ENCODE measurements around the gene ZDHHC16. TPM values are rescaled to one million over a fixed set of nuclear protein-coding genes. Genes with fewer than 3 reads are reported as not detected.

Gene ZDHHC16
- total RNA-seq, 4 donors from 2014 or later: 25.6 to 38.3 (median 28.4) TPM

DNA sequence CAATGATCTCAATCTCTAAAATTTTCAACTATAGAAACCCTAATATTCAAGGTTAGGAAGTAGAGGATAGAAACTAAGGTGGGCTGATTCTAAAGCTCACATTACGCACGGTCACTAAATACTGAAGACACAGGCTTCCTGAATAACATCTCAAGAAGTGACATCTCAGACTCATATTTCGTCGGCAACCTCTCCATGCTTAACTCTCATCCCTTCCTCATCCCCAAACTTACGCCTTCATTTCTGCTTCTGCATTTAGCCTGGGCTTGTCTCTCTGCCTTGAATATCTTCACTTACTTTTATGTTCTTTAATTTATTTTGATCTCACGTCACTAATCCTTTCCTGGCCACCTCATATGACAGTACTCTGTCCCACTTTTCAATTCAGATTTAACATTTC lies 10.8 kb upstream of the ZDHHC16 start:
- no peak for TF ChIP-seq POLR2A (IDR thresholded peaks at IDR 0.05)
- TF ChIP-seq, protein P1, sequence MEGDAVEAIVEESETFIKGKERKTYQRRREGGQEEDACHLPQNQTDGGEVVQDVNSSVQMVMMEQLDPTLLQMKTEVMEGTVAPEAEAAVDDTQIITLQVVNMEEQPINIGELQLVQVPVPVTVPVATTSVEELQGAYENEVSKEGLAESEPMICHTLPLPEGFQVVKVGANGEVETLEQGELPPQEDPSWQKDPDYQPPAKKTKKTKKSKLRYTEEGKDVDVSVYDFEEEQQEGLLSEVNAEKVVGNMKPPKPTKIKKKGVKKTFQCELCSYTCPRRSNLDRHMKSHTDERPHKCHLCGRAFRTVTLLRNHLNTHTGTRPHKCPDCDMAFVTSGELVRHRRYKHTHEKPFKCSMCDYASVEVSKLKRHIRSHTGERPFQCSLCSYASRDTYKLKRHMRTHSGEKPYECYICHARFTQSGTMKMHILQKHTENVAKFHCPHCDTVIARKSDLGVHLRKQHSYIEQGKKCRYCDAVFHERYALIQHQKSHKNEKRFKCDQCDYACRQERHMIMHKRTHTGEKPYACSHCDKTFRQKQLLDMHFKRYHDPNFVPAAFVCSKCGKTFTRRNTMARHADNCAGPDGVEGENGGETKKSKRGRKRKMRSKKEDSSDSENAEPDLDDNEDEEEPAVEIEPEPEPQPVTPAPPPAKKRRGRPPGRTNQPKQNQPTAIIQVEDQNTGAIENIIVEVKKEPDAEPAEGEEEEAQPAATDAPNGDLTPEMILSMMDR (IDR thresholded peaks at IDR 0.05): no peak

DNA sequence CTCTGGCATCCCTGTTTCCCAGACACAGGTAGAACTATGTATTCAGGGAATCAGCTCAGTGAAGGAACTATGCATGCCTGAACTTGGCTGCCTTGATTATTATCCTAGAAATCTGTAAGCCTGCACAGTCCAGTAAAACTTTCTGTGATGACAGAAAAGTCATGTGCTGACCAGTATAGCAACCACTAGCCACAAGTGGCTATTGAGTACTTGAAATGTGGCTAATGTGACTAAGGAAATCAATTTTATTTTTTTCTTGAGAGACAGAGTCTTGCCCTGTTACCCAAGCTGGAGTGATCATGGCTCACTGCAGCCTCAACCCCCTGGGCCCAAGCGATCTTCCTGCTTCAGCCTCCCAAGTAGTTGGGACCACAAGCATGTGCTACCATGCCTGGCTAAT lies 3.7 kb upstream of the ZDHHC16 start:
- H3K9me3 ChIP-seq: no peaks in the 10 kb centered on the region
- peaks cover 0 to 16% (median 12%) of the 10 kb centered on the region in 4 donors for H3K4me1 ChIP-seq
- H3K4me3 ChIP-seq: no peak overlapping the region
- H3K27me3 ChIP-seq: no peaks in the 10 kb centered on the region
- no peak overlapping the region for H3K27ac ChIP-seq
- TF ChIP-seq POLR2A (IDR thresholded peaks at IDR 0.05): no peak
- TF ChIP-seq, protein P1 (IDR thresholded peaks at IDR 0.05): no peak
- DNase-seq: no peak
- H3K36me3 ChIP-seq: peaks cover 0 to 46% (median 0%) of the 10 kb centered on the region in 3 donors

More for the DNA sequence above, 10.8 kb upstream of the ZDHHC16 start:
- Histone ChIP-seq H3K9me3 (no peaks in the 10 kb centered on the region), H3K27me3 (no peaks in the 10 kb centered on the region), H3K27ac (no peak overlapping the region), H3K4me3 (no peak overlapping the region), H3K36me3 (peaks cover 0 to 88% (median 0%) of the 10 kb centered on the region in 3 donors), H3K4me1 (no peaks in the 10 kb centered on the region)
- no peak for DNase-seq

DNA sequence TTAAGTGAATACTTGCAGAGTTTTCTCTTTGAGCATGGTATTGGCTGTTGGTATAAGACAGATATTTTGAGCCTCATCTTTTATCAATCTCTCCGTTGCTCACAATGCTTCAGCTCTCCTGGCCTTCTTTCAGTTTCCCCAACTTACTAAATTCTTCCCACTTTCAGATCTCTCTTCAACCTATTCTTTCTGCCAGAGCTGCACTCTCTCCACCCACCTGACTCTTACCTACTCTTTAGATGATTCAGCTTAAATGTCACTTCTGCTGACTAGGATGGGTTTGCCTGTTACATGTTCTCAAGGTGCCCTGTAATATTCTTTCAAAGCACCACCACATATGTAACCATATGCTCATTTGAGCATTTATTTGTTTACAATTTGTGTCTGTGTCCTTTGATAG lies 1.8 kb upstream of the ZDHHC16 start:
- Histone ChIP-seq H3K9me3 (no peaks in the 10 kb centered on the region), H3K27me3 (no peaks in the 10 kb centered on the region), H3K4me3 (no peak overlapping the region), H3K4me1 (peaks cover 0 to 31% (median 12%) of the 10 kb centered on the region in 4 donors), H3K36me3 (peaks cover 0 to 26% (median 0%) of the 10 kb centered on the region in 3 donors), H3K27ac (no peak overlapping the region)
- DNase-seq: no peak
- TF ChIP-seq POLR2A (IDR thresholded peaks at IDR 0.05): no peak
- TF ChIP-seq, protein P1 (IDR thresholded peaks at IDR 0.05): no peak

DNA sequence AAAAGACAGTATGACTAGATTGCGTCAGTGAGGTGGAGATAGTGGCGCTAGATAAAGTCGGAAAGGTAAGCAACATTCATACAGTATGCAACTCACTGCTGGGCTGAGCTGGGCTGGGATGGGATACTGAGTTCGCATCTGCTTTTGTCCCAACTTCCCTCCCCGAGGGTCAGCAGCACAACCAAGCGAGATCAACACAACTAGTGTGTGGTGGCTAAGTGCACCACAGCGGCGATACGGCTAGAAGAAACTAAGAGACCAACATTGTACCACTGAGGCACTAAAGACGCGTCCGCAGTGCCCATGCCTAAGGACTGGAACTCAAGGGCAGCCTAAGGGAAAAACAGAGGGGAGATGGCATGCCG lies 636 bp upstream of the ZDHHC16 start:
- no peak for DNase-seq
- peaks cover 0 to 31% (median 12%) of the 10 kb centered on the region in 4 donors for H3K4me1 ChIP-seq
- H3K36me3 ChIP-seq: peaks cover 0 to 18% (median 0%) of the 10 kb centered on the region in 3 donors
- peak overlapping the region; percentile 73 to 96 (median 92) for H3K4me3 ChIP-seq
- H3K9me3 ChIP-seq: no peaks in the 10 kb centered on the region
- H3K27me3 ChIP-seq: no peaks in the 10 kb centered on the region
- peak overlapping the region; percentile 42 to 87 (median 56) for H3K27ac ChIP-seq
- TF ChIP-seq POLR2A (IDR thresholded peaks at IDR 0.05): no peak
- TF ChIP-seq, protein P1 (IDR thresholded peaks at IDR 0.05): no peak

DNA sequence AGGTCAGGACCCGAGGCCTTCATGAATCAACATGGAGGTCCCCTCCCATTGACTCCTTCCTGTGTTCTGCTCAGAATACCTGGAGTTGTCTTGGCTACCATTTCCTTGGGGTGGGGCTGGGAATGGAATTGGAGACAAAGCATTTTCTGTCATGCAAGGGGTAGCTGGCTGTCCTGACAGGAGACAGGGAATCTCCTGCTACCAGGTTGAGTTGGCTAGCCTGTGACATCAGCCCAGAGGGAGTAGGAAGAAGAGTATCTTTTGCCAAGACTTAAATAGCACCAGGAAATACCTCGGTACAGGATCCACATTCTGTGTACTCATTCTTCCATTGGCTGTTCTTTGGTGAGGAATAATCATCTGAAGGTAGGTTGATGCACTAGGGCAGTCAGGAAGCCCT lies 4.9 kb downstream of the ZDHHC16 start:
- no peak overlapping the region for H3K4me3 ChIP-seq
- no peaks in the 10 kb centered on the region for H3K27me3 ChIP-seq
- peaks cover 0 to 23% (median 6%) of the 10 kb centered on the region in 4 donors for H3K4me1 ChIP-seq
- no peaks in the 10 kb centered on the region for H3K9me3 ChIP-seq
- no peak overlapping the region for H3K27ac ChIP-seq
- peaks cover 0 to 28% (median 0%) of the 10 kb centered on the region in 3 donors for H3K36me3 ChIP-seq
- no peak for DNase-seq
- TF ChIP-seq, protein P1 (IDR thresholded peaks at IDR 0.05): no peak
- TF ChIP-seq POLR2A (IDR thresholded peaks at IDR 0.05): no peak

DNA sequence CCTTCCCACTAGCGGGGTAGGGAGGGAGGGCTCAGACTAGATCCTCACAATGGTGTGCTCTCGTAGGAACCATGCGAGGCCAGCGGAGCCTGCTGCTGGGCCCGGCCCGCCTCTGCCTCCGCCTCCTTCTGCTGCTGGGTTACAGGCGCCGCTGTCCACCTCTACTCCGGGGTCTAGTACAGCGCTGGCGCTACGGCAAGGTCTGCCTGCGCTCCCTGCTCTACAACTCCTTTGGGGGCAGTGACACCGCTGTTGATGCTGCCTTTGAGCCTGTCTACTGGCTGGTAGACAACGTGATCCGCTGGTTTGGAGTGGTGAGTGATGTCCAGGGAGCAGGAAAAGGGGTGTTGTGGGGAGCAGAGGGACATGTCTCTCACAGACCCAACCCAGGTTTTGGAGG lies 5.6 kb downstream of the ZDHHC16 start:
- no peak for TF ChIP-seq POLR2A (IDR thresholded peaks at IDR 0.05)
- TF ChIP-seq, protein P1 (IDR thresholded peaks at IDR 0.05): no peak
- Histone ChIP-seq H3K27ac (no peak overlapping the region), H3K27me3 (no peaks in the 10 kb centered on the region), H3K4me1 (peaks cover 0 to 21% (median 4%) of the 10 kb centered on the region in 4 donors), H3K4me3 (no peak overlapping the region), H3K9me3 (no peaks in the 10 kb centered on the region), H3K36me3 (peaks cover 0 to 36% (median 0%) of the 10 kb centered on the region in 3 donors)
- DNase-seq: no peak

All from Peyer's patch (tissue), 4 donors.